Activated T-helper 17 cell treated with anti-CD3 and anti-CD28 coated beads, Interleukin-2, amount 50 U/mL, for 72 hours (primary cell): ENCODE data around the gene SSBP4. TPM values are rescaled to one million over a fixed set of nuclear protein-coding genes. Genes with fewer than 3 reads are reported as not detected.
A peak's percentile ranks its signal among the peaks of the same experiment; 100 is the strongest.

Experiments used
- ATAC-seq: fragments of 150-1000 bp; cut with Tn5 transposase; replicated peaks from 2 replicates; pipeline ENCODE4 v1.10.0; 2021; ENCODE audit warnings: mild to moderate bottlenecking, moderate library complexity
- H3K27ac Mint-ChIP-seq: one replicate; pipeline ENCODE4 v1.8.0; 2022; ENCODE audit warnings: mixed read lengths
- H3K27me3 Mint-ChIP-seq: one replicate; pipeline ENCODE4 v1.8.0; 2022; ENCODE audit warnings: mixed read lengths
- H3K36me3 Mint-ChIP-seq: one replicate; pipeline ENCODE4 v1.8.0; 2022; ENCODE audit warnings: low read depth, mild to moderate bottlenecking, mixed read lengths
- H3K4me1 Mint-ChIP-seq: one replicate; pipeline ENCODE4 v1.8.0; 2022; ENCODE audit warnings: mixed read lengths
- H3K4me3 Mint-ChIP-seq: one replicate; pipeline ENCODE4 v1.8.0; 2022; ENCODE audit warnings: mild to moderate bottlenecking, mixed read lengths
- H3K9me3 Mint-ChIP-seq: one replicate; pipeline ENCODE4 v1.8.0; 2022; ENCODE audit warnings: mixed read lengths
- total RNA-seq, 2 donors: library from RNA; stranded (reverse); gene quantifications; one replicate each; pipeline ENCODE4 v1.2.3, GENCODE V29; 2022

Gene SSBP4
- total RNA-seq, 2 donors from 2014 or later = 73.8 to 169 TPM

- H3K27me3 Mint-ChIP-seq = peaks cover 2% of the 10 kb centered on the region
- no peaks in the 10 kb centered on the region for H3K9me3 Mint-ChIP-seq
- H3K4me3 Mint-ChIP-seq = no peak overlapping the region
- H3K36me3 Mint-ChIP-seq = no peaks in the 10 kb centered on the region
- ATAC-seq = no peak
- peaks cover 1% of the 10 kb centered on the region for H3K4me1 Mint-ChIP-seq
- H3K27ac Mint-ChIP-seq = no peak overlapping the region
Observed at GRCh38 chr19:18406749-18407148, 12.4 kb upstream of the SSBP4 start.

- no peak overlapping the region for H3K27ac Mint-ChIP-seq
- no peaks in the 10 kb centered on the region for H3K4me1 Mint-ChIP-seq
- H3K4me3 Mint-ChIP-seq = no peak overlapping the region
- ATAC-seq = peak; percentile 41
- H3K9me3 Mint-ChIP-seq = no peaks in the 10 kb centered on the region
- H3K36me3 Mint-ChIP-seq = no peaks in the 10 kb centered on the region
- H3K27me3 Mint-ChIP-seq = no peaks in the 10 kb centered on the region
Observed at GRCh38 chr19:18408053-18408476, 11.1 kb upstream of the SSBP4 start.

GRCh38 chr19:18412610-18413239, 6.5 kb upstream of the SSBP4 start:
- no peaks in the 10 kb centered on the region for H3K27me3 Mint-ChIP-seq
- H3K27ac Mint-ChIP-seq = no peak overlapping the region
- no peaks in the 10 kb centered on the region for H3K36me3 Mint-ChIP-seq
- ATAC-seq = no peak
- H3K4me3 Mint-ChIP-seq = no peak overlapping the region
- no peaks in the 10 kb centered on the region for H3K4me1 Mint-ChIP-seq
- no peaks in the 10 kb centered on the region for H3K9me3 Mint-ChIP-seq

GRCh38 chr19:18414504-18415177, 4.6 kb upstream of the SSBP4 start:
- no peak for ATAC-seq
- Mint-ChIP-seq H3K9me3 (no peaks in the 10 kb centered on the region), H3K4me1 (peaks cover 7% of the 10 kb centered on the region)

GRCh38 chr19:18415178-18415867, 3.9 kb upstream of the SSBP4 start:
- Mint-ChIP-seq H3K36me3 (peaks cover 4% of the 10 kb centered on the region), H3K4me3 (peak overlapping the region; percentile 83), H3K9me3 (no peaks in the 10 kb centered on the region), H3K27me3 (no peaks in the 10 kb centered on the region), H3K4me1 (peaks cover 11% of the 10 kb centered on the region), H3K27ac (no peak overlapping the region)
- no peak for ATAC-seq

More at GRCh38 chr19:18414504-18415177, 4.6 kb upstream of the SSBP4 start:
- no peak overlapping the region for H3K4me3 Mint-ChIP-seq
- no peaks in the 10 kb centered on the region for H3K27me3 Mint-ChIP-seq
- no peak overlapping the region for H3K27ac Mint-ChIP-seq
- no peaks in the 10 kb centered on the region for H3K36me3 Mint-ChIP-seq

GRCh38 chr19:18416778-18417249, 2.4 kb upstream of the SSBP4 start:
- ATAC-seq = peak; percentile 14

GRCh38 chr19:18417250-18418028, 1.8 kb upstream of the SSBP4 start:
- Mint-ChIP-seq H3K27ac (peak overlapping the region; percentile 47), H3K27me3 (no peaks in the 10 kb centered on the region), H3K36me3 (peaks cover 17% of the 10 kb centered on the region), H3K9me3 (no peaks in the 10 kb centered on the region), H3K4me1 (peaks cover 24% of the 10 kb centered on the region), H3K4me3 (peak overlapping the region; percentile 83)
- ATAC-seq = no peak

More at GRCh38 chr19:18416778-18417249, 2.4 kb upstream of the SSBP4 start:
- H3K36me3 Mint-ChIP-seq = peaks cover 12% of the 10 kb centered on the region
- H3K9me3 Mint-ChIP-seq = no peaks in the 10 kb centered on the region
- H3K27ac Mint-ChIP-seq = peak overlapping the region; percentile 47
- H3K4me3 Mint-ChIP-seq = peak overlapping the region; percentile 83
- H3K27me3 Mint-ChIP-seq = no peaks in the 10 kb centered on the region
- peaks cover 20% of the 10 kb centered on the region for H3K4me1 Mint-ChIP-seq

GRCh38 chr19:18418029-18418482, 1.1 kb upstream of the SSBP4 start:
- peak overlapping the region; percentile 83 for H3K4me3 Mint-ChIP-seq
- H3K9me3 Mint-ChIP-seq = no peaks in the 10 kb centered on the region
- no peaks in the 10 kb centered on the region for H3K27me3 Mint-ChIP-seq
- H3K36me3 Mint-ChIP-seq = peaks cover 23% of the 10 kb centered on the region
- peaks cover 29% of the 10 kb centered on the region for H3K4me1 Mint-ChIP-seq
- no peak for ATAC-seq
- peak overlapping the region; percentile 78 for H3K27ac Mint-ChIP-seq

GRCh38 chr19:18418483-18419194, 559 bp upstream of the SSBP4 start:
- peak; percentile 16 for ATAC-seq
- H3K36me3 Mint-ChIP-seq = peaks cover 26% of the 10 kb centered on the region
- peaks cover 31% of the 10 kb centered on the region for H3K4me1 Mint-ChIP-seq

GRCh38 chr19:18419699-18420460, 682 bp downstream of the SSBP4 start:
- peaks cover 26% of the 10 kb centered on the region for H3K36me3 Mint-ChIP-seq
- no peaks in the 10 kb centered on the region for H3K27me3 Mint-ChIP-seq
- H3K9me3 Mint-ChIP-seq = no peaks in the 10 kb centered on the region
- H3K27ac Mint-ChIP-seq = peak overlapping the region; percentile 95
- peaks cover 31% of the 10 kb centered on the region for H3K4me1 Mint-ChIP-seq
- H3K4me3 Mint-ChIP-seq = peak overlapping the region; percentile 97
- ATAC-seq = peak; percentile 55

More at GRCh38 chr19:18418483-18419194, 559 bp upstream of the SSBP4 start:
- no peaks in the 10 kb centered on the region for H3K9me3 Mint-ChIP-seq
- no peaks in the 10 kb centered on the region for H3K27me3 Mint-ChIP-seq
- H3K27ac Mint-ChIP-seq = peak overlapping the region; percentile 78
- H3K4me3 Mint-ChIP-seq = peak overlapping the region; percentile 83

GRCh38 chr19:18420930-18421329, 1.7 kb downstream of the SSBP4 start:
- peak overlapping the region; percentile 97 for H3K4me3 Mint-ChIP-seq
- peaks cover 26% of the 10 kb centered on the region for H3K36me3 Mint-ChIP-seq
- peaks cover 37% of the 10 kb centered on the region for H3K4me1 Mint-ChIP-seq
- no peaks in the 10 kb centered on the region for H3K27me3 Mint-ChIP-seq
- no peaks in the 10 kb centered on the region for H3K9me3 Mint-ChIP-seq
- peak overlapping the region; percentile 95 for H3K27ac Mint-ChIP-seq
- ATAC-seq = no peak

GRCh38 chr19:18421371-18421959, 2.3 kb downstream of the SSBP4 start:
- ATAC-seq = no peak
- Mint-ChIP-seq H3K4me1 (peaks cover 38% of the 10 kb centered on the region), H3K27ac (peak overlapping the region; percentile 95), H3K9me3 (no peaks in the 10 kb centered on the region), H3K4me3 (peak overlapping the region; percentile 97), H3K27me3 (no peaks in the 10 kb centered on the region), H3K36me3 (peaks cover 26% of the 10 kb centered on the region)
